Liver (tissue), 9 donors: Measurements from ENCODE around the gene TNNI3K. TPM values are rescaled to one million over a fixed set of nuclear protein-coding genes. Genes with fewer than 3 reads are reported as not detected.

Source experiments
- DNase-seq: peaks from one replicate; pipeline ENCODE4 v3.0.0-alpha.2; 2017; ENCODE audit warnings: low spot score
- H3K27ac ChIP-seq, 2 donors: one replicate each; pipeline ENCODE4 v1.7.0; 2013; ENCODE audit warnings: inconsistent platforms in 2 of 2, low read length in 2 of 2, control low read depth in 1 of 2, low read depth in 1 of 2, mild to moderate bottlenecking in 1 of 2
- H3K27me3 ChIP-seq, 4 donors: one replicate each; pipeline versions ENCODE4 v1.6.1 to v1.7.0; 2013; ENCODE audit warnings: low read length in 3 of 4, inconsistent platforms in 1 of 4, mild to moderate bottlenecking in 1 of 4, moderate library complexity in 1 of 4; ENCODE audit not compliant: control insufficient read depth in 4 of 4, insufficient read depth in 4 of 4
- H3K36me3 ChIP-seq, 4 donors: one replicate each; pipeline versions ENCODE4 v1.6.1 to v1.7.0; 2013; ENCODE audit warnings: low read length in 3 of 4, mild to moderate bottlenecking in 3 of 4, low read depth in 1 of 4, moderate library complexity in 1 of 4; ENCODE audit not compliant: control insufficient read depth in 4 of 4, insufficient read depth in 3 of 4
- H3K4me1 ChIP-seq, 4 donors: one replicate each; pipeline versions ENCODE4 v1.6.1 to v1.7.0; 2013; ENCODE audit warnings: low read length in 3 of 4, mild to moderate bottlenecking in 3 of 4, moderate library complexity in 1 of 4; ENCODE audit not compliant: control insufficient read depth in 4 of 4, insufficient read depth in 4 of 4
- H3K4me3 ChIP-seq, 3 donors: one replicate each; pipeline versions ENCODE4 v1.6.1 to v1.7.0; 2013; ENCODE audit warnings: low read length in 3 of 3, control low read depth in 1 of 3, low read depth in 1 of 3, mild to moderate bottlenecking in 1 of 3
- H3K9ac ChIP-seq, 2 donors: one replicate each; pipeline ENCODE4 v1.7.0; 2013; ENCODE audit warnings: low read length in 2 of 2, mild to moderate bottlenecking in 2 of 2, moderate library complexity in 2 of 2, control low read depth in 1 of 2, low read depth in 1 of 2
- H3K9me3 ChIP-seq, 4 donors: one replicate each; pipeline versions ENCODE4 v1.6.1 to v1.7.0; 2013; ENCODE audit warnings: low read length in 3 of 4; ENCODE audit not compliant: control insufficient read depth in 4 of 4
- EGR1 ChIP-seq, 2 donors: IDR thresholded peaks; 2 replicates each; pipeline ENCODE4 v1.6.1; 2016 to 2018; ENCODE audit warnings: antibody characterized with exemption in 2 of 2, low read depth in 2 of 2
- FOXA1 ChIP-seq: IDR thresholded peaks from 2 replicates; pipeline ENCODE4 v1.6.1; 2016; ENCODE audit warnings: antibody characterized with exemption
- FOXA2 ChIP-seq: IDR thresholded peaks from 2 replicates; pipeline ENCODE4 v1.6.1; 2016; ENCODE audit warnings: antibody characterized with exemption
- GABPA ChIP-seq, 2 donors: IDR thresholded peaks in 1 of 2; conservative IDR thresholded peaks in 1 of 2; 2 replicates each; pipeline ENCODE4 v1.6.1; 2016; ENCODE audit warnings: antibody characterized with exemption in 2 of 2, mild to moderate bottlenecking in 1 of 2, moderate library complexity in 1 of 2
- HNF4A ChIP-seq, 2 donors: conservative IDR thresholded peaks; 2 replicates each; pipeline ENCODE4 v1.6.1; 2016; ENCODE audit warnings: antibody characterized with exemption in 2 of 2, mild to moderate bottlenecking in 2 of 2
- JUND ChIP-seq, 2 donors: IDR thresholded peaks; 2 replicates each; pipeline ENCODE4 v1.6.1; 2016; ENCODE audit warnings: antibody characterized with exemption in 2 of 2
- RAD21 ChIP-seq, 2 donors: IDR thresholded peaks; 2 replicates each; pipeline ENCODE4 v1.6.1; 2016; ENCODE audit warnings: antibody characterized with exemption in 2 of 2, mild to moderate bottlenecking in 2 of 2
- RXRA ChIP-seq, 2 donors: IDR thresholded peaks; 2 replicates each; pipeline ENCODE4 v1.6.1; 2017 to 2018; ENCODE audit warnings: antibody characterized with exemption in 2 of 2, mild to moderate bottlenecking in 1 of 2
- TAF1 ChIP-seq: conservative IDR thresholded peaks from 2 replicates; pipeline ENCODE4 v1.6.1; 2016; ENCODE audit warnings: antibody characterized with exemption, mild to moderate bottlenecking
- YY1 ChIP-seq: IDR thresholded peaks from 2 replicates; pipeline ENCODE4 v1.6.1; 2016; ENCODE audit warnings: antibody characterized with exemption, mild to moderate bottlenecking
- WGBS: extraction: QIAGEN DNeasy Blood & Tissue Kit; methylation state at CpG from one replicate; pipeline ENCODE4 v1.1.7; 2013; 5-methylcytosine and 5-hydroxymethylcytosine counted together
- polyA plus RNA-seq, 2 donors: library from polyadenylated mRNA; stranded (reverse) in 1 of 2; unstranded in 1 of 2; fragments of 200-250 nt in 1 of 2; fragments of >200 nt in 1 of 2; fragmentation: Nextera tagmentation in 1 of 2; extraction: Ambion mirVana in 1 of 2; gene quantifications; one replicate each; pipeline versions ENCODE4 v1.2.1 to v1.2.3, GENCODE V29; 2013 to 2015
- total RNA-seq, 2 donors: library from RNA; depleted of rRNA; stranded (reverse); fragments of >200 nt; gene quantifications; one replicate each; pipeline ENCODE4 v1.2.3, GENCODE V29; 2014
- TF ChIP-seq, protein P1 (sequence below): IDR thresholded peaks from 2 replicates; pipeline ENCODE4 v1.6.1; 2016; ENCODE audit warnings: antibody characterized with exemption
- TF ChIP-seq, protein P2 (sequence below): IDR thresholded peaks from 2 replicates; pipeline ENCODE4 v1.6.1; 2016; ENCODE audit warnings: antibody characterized with exemption
- TF ChIP-seq, protein P3 (sequence below): IDR thresholded peaks from 2 replicates; pipeline ENCODE4 v1.6.1; 2016; ENCODE audit warnings: antibody characterized with exemption, mild to moderate bottlenecking
- TF ChIP-seq, protein P4 (sequence below): fragments of 150-350 bp; IDR thresholded peaks from 2 replicates; pipeline ENCODE4 v1.5.1; 2017; ENCODE audit warnings: improper control_type of control experiment, low read depth, low read length; ENCODE audit not compliant: missing input control
- TF ChIP-seq, protein P5 (sequence below): IDR thresholded peaks from 2 replicates; pipeline ENCODE4 v1.6.1; 2016; ENCODE audit warnings: antibody characterized with exemption
- donor health status: healthy.
- donor health status: healthy.
- donor health status: healthy.
- donor health status: healthy.
- donor health status: healthy.

Gene TNNI3K
- total and polyA plus RNA-seq, 4 donors, result 0.09 to 0.10 TPM; not detected in 2

DNA sequence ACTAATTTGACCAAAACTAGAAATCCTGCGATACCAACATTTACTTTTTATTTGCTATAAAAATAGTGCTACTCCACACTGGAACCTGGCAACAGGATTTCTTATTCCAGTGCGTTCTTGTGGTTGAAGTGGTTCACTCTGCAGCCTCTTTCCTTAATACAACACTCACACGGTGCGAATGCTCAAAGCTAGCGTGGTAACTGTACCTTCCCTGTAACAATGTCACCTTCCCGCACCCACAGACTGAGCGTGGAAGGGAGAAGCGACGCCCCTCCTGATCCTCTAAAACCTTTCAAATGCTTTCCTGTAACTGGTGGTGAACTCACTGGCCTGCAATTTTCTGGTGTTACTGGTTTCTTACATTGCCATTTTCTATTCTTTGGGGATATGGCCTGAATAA is 145.1 kb downstream of the TNNI3K start:
- no peak overlapping the region for H3K27ac ChIP-seq
- H3K4me1 ChIP-seq, result no peaks in the 10 kb centered on the region
- WGBS, result 88% methylated on average over 9 of the region's 9 CpGs
- H3K4me3 ChIP-seq, result no peak overlapping the region
- TF ChIP-seq, protein P1, sequence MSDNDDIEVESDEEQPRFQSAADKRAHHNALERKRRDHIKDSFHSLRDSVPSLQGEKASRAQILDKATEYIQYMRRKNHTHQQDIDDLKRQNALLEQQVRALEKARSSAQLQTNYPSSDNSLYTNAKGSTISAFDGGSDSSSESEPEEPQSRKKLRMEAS, result no peak
- TF ChIP-seq HNF4A (conservative IDR thresholded peaks at IDR 0.05) (no peak), GABPA (IDR thresholded peaks at IDR 0.05 in 1 of 2, conservative IDR thresholded peaks at IDR 0.05 in 1 of 2) (no peak), FOXA2 (no peak), YY1 (no peak), RAD21 (IDR thresholded peaks at IDR 0.05) (no peak), JUND (IDR thresholded peaks at IDR 0.05) (no peak), FOXA1 (no peak), TAF1 (no peak)
- TF ChIP-seq, protein P2, sequence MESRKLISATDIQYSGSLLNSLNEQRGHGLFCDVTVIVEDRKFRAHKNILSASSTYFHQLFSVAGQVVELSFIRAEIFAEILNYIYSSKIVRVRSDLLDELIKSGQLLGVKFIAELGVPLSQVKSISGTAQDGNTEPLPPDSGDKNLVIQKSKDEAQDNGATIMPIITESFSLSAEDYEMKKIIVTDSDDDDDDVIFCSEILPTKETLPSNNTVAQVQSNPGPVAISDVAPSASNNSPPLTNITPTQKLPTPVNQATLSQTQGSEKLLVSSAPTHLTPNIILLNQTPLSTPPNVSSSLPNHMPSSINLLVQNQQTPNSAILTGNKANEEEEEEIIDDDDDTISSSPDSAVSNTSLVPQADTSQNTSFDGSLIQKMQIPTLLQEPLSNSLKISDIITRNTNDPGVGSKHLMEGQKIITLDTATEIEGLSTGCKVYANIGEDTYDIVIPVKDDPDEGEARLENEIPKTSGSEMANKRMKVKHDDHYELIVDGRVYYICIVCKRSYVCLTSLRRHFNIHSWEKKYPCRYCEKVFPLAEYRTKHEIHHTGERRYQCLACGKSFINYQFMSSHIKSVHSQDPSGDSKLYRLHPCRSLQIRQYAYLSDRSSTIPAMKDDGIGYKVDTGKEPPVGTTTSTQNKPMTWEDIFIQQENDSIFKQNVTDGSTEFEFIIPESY, result no peak
- no peaks in the 10 kb centered on the region for H3K9me3 ChIP-seq
- no peaks in the 10 kb centered on the region for H3K27me3 ChIP-seq
- no peak overlapping the region for H3K9ac ChIP-seq
- no peak for DNase-seq
- H3K36me3 ChIP-seq, result no peaks in the 10 kb centered on the region

DNA sequence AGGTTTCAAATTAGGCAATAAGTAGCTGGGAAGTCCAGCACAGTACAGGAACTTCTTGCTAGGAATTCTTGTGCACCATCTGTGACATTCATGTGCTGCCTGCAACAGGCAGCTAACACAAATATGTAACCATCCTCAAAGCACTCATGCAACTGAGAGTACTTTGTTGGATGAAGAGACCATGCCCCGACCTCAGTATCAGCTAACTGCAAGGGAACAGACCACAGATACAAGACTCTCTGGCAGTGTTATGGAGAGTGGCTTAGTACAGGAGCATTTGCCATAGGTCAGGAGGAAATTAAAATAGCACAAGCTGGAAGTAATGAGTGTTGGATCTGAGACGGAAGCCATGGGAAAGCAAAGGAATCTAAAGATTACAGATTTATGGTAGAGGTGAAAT is 153.7 kb downstream of the TNNI3K start:
- no peak overlapping the region for H3K27ac ChIP-seq
- no peak for TF ChIP-seq EGR1 (IDR thresholded peaks at IDR 0.05; ENCODE audit: low read depth in 2 of 2)
- no peak for TF ChIP-seq RXRA (IDR thresholded peaks at IDR 0.05)
- TF ChIP-seq JUND (IDR thresholded peaks at IDR 0.05), result no peak
- TF ChIP-seq, protein P3, sequence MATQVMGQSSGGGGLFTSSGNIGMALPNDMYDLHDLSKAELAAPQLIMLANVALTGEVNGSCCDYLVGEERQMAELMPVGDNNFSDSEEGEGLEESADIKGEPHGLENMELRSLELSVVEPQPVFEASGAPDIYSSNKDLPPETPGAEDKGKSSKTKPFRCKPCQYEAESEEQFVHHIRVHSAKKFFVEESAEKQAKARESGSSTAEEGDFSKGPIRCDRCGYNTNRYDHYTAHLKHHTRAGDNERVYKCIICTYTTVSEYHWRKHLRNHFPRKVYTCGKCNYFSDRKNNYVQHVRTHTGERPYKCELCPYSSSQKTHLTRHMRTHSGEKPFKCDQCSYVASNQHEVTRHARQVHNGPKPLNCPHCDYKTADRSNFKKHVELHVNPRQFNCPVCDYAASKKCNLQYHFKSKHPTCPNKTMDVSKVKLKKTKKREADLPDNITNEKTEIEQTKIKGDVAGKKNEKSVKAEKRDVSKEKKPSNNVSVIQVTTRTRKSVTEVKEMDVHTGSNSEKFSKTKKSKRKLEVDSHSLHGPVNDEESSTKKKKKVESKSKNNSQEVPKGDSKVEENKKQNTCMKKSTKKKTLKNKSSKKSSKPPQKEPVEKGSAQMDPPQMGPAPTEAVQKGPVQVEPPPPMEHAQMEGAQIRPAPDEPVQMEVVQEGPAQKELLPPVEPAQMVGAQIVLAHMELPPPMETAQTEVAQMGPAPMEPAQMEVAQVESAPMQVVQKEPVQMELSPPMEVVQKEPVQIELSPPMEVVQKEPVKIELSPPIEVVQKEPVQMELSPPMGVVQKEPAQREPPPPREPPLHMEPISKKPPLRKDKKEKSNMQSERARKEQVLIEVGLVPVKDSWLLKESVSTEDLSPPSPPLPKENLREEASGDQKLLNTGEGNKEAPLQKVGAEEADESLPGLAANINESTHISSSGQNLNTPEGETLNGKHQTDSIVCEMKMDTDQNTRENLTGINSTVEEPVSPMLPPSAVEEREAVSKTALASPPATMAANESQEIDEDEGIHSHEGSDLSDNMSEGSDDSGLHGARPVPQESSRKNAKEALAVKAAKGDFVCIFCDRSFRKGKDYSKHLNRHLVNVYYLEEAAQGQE, result no peak
- no peak for TF ChIP-seq HNF4A (conservative IDR thresholded peaks at IDR 0.05)
- TF ChIP-seq GABPA (IDR thresholded peaks at IDR 0.05 in 1 of 2, conservative IDR thresholded peaks at IDR 0.05 in 1 of 2), result no peak
- TF ChIP-seq, protein P4, sequence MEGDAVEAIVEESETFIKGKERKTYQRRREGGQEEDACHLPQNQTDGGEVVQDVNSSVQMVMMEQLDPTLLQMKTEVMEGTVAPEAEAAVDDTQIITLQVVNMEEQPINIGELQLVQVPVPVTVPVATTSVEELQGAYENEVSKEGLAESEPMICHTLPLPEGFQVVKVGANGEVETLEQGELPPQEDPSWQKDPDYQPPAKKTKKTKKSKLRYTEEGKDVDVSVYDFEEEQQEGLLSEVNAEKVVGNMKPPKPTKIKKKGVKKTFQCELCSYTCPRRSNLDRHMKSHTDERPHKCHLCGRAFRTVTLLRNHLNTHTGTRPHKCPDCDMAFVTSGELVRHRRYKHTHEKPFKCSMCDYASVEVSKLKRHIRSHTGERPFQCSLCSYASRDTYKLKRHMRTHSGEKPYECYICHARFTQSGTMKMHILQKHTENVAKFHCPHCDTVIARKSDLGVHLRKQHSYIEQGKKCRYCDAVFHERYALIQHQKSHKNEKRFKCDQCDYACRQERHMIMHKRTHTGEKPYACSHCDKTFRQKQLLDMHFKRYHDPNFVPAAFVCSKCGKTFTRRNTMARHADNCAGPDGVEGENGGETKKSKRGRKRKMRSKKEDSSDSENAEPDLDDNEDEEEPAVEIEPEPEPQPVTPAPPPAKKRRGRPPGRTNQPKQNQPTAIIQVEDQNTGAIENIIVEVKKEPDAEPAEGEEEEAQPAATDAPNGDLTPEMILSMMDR, result no peak
- TF ChIP-seq, protein P5, sequence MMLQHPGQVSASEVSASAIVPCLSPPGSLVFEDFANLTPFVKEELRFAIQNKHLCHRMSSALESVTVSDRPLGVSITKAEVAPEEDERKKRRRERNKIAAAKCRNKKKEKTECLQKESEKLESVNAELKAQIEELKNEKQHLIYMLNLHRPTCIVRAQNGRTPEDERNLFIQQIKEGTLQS, result no peak
- TF ChIP-seq, protein P1, result no peak
- TF ChIP-seq FOXA1, result no peak
- no peak for TF ChIP-seq RAD21 (IDR thresholded peaks at IDR 0.05)
- H3K36me3 ChIP-seq, result no peaks in the 10 kb centered on the region
- no peaks in the 10 kb centered on the region for H3K4me1 ChIP-seq
- no peak overlapping the region for H3K4me3 ChIP-seq
- no peaks in the 10 kb centered on the region for H3K27me3 ChIP-seq
- H3K9ac ChIP-seq, result no peak overlapping the region
- no peaks in the 10 kb centered on the region for H3K9me3 ChIP-seq
- DNase-seq, result no peak
- WGBS, result 79% methylated on average over 2 of the region's 2 CpGs
